HUES6 (cell line): ENCODE data around the gene BBC3.
"Not testable (repeated sequence)": the region's sequence is repeated elsewhere in the genome, so short reads cannot be mapped to it uniquely, and the experiment has no call there.

ENCODE experiments used
- H3K27ac ChIP-seq: 2 replicates; pipeline ENCODE4 v1.7.0; 2013; ENCODE audit warnings: low read depth, mild to moderate bottlenecking, low read length, inconsistent platforms
- H3K27me3 ChIP-seq: 2 replicates; pipeline ENCODE4 v1.6.1; 2013; ENCODE audit warnings: low read length; ENCODE audit not compliant: control insufficient read depth, insufficient read depth
- H3K36me3 ChIP-seq: 2 replicates; pipeline ENCODE4 v1.6.1; 2013; ENCODE audit warnings: low read length; ENCODE audit not compliant: control insufficient read depth, insufficient read depth
- H3K4me1 ChIP-seq: 2 replicates; pipeline ENCODE4 v1.6.1; 2013; ENCODE audit warnings: low read length; ENCODE audit not compliant: control insufficient read depth, insufficient read depth
- H3K4me3 ChIP-seq: 2 replicates; pipeline ENCODE4 v1.5.1; 2013; ENCODE audit warnings: low read depth, low read length
- H3K9ac ChIP-seq: one replicate; pipeline ENCODE4 v1.6.1; 2013; ENCODE audit warnings: mild to moderate bottlenecking, low read length
- H3K9me3 ChIP-seq: 2 replicates; pipeline ENCODE4 v1.6.1; 2013; ENCODE audit warnings: low read depth, low read length; ENCODE audit not compliant: control insufficient read depth, insufficient read depth

The BBC3 gene

GRCh38 chr19:47230921-47231214, at the start of gene BBC3:
TSS of gene BBC3 (minus strand) at chr19:47231199. CDS start at chr19:47228431, 2,768 bp downstream.
- H3K9ac ChIP-seq: peak within 1 kb of the TSS; percentile 93
- peak within 1 kb of the TSS; percentile 86 for H3K4me3 ChIP-seq
- peaks cover 34% of the 10 kb centered on the region for H3K4me1 ChIP-seq
- H3K27ac ChIP-seq: peak within 1 kb of the TSS; percentile 68
- H3K36me3 ChIP-seq: no peaks in the 10 kb centered on the region
- no peaks in the 10 kb centered on the region for H3K9me3 ChIP-seq
- H3K27me3 ChIP-seq: no peaks in the 10 kb centered on the region; the same call in 1 of the 2 replicates

GRCh38 chr19:47280183-47280797, 49.3 kb upstream of the BBC3 start:
- Histone ChIP-seq H3K4me1 (peaks cover 4% of the 10 kb centered on the region), H3K9ac (no peak overlapping the region), H3K9me3 (no peaks in the 10 kb centered on the region), H3K27ac (no peak overlapping the region), H3K27me3 (peaks cover 7% of the 10 kb centered on the region), H3K36me3 (no peaks in the 10 kb centered on the region), H3K4me3 (no peak overlapping the region)

GRCh38 chr19:47276513-47276912, 45.5 kb upstream of the BBC3 start:
- H3K9ac ChIP-seq, H3K27ac ChIP-seq: not testable (repeated sequence)

GRCh38 chr19:47275791-47276461, 44.9 kb upstream of the BBC3 start:
- no peak overlapping the region for H3K9ac ChIP-seq
- no peak overlapping the region for H3K27ac ChIP-seq
- peaks cover 11% of the 10 kb centered on the region for H3K27me3 ChIP-seq
- H3K4me1 ChIP-seq: peaks cover 16% of the 10 kb centered on the region
- H3K9me3 ChIP-seq: no peaks in the 10 kb centered on the region
- H3K4me3 ChIP-seq: peak overlapping the region; percentile 82; the same call in 1 of the 2 replicates
- H3K36me3 ChIP-seq: peaks cover 5% of the 10 kb centered on the region

More at GRCh38 chr19:47276513-47276912, 45.5 kb upstream of the BBC3 start:
- not testable (repeated sequence) for H3K4me3 ChIP-seq, H3K36me3 ChIP-seq, H3K9me3 ChIP-seq
- H3K27me3 ChIP-seq: peaks cover 11% of the 10 kb centered on the region
- H3K4me1 ChIP-seq: peaks cover 16% of the 10 kb centered on the region

GRCh38 chr19:47274891-47275761, 44.1 kb upstream of the BBC3 start:
- Histone ChIP-seq H3K27ac (no peak overlapping the region), H3K9me3 (no peaks in the 10 kb centered on the region), H3K9ac (peak overlapping the region; percentile 49), H3K36me3 (peaks cover 13% of the 10 kb centered on the region), H3K4me3 (peak overlapping the region; percentile 82), H3K4me1 (peaks cover 16% of the 10 kb centered on the region), H3K27me3 (peaks cover 11% of the 10 kb centered on the region)

- no peaks in the 10 kb centered on the region for H3K9me3 ChIP-seq
- H3K4me3 ChIP-seq: peak within 1 kb of the TSS; percentile 90
- peaks cover 16% of the 10 kb centered on the region for H3K4me1 ChIP-seq
- peak within 1 kb of the TSS; percentile 93; the same call in 1 of the 2 replicates for H3K27ac ChIP-seq
- H3K27me3 ChIP-seq: peaks cover 11% of the 10 kb centered on the region
- peaks cover 20% of the 10 kb centered on the region for H3K36me3 ChIP-seq
- peak within 1 kb of the TSS; percentile 91 for H3K9ac ChIP-seq
Measured at GRCh38 chr19:47274071-47274890, 43.3 kb upstream of the BBC3 start, which contains the start of gene INAFM1. TSS of gene INAFM1 (plus strand) at chr19:47274885. CDS start at chr19:47274920, 35 bp downstream.

- Histone ChIP-seq H3K9ac (peak overlapping the region; percentile 91), H3K36me3 (peaks cover 23% of the 10 kb centered on the region), H3K4me3 (peak overlapping the region; percentile 90), H3K27ac (peak overlapping the region; percentile 93; the same call in 1 of the 2 replicates), H3K27me3 (peaks cover 11% of the 10 kb centered on the region), H3K9me3 (no peaks in the 10 kb centered on the region), H3K4me1 (peaks cover 16% of the 10 kb centered on the region)
Measured at GRCh38 chr19:47273313-47274070, 42.5 kb upstream of the BBC3 start.

- H3K27ac ChIP-seq: peak overlapping the region; percentile 93; the same call in 1 of the 2 replicates
- H3K9me3 ChIP-seq: no peaks in the 10 kb centered on the region
- peak overlapping the region; percentile 90 for H3K4me3 ChIP-seq
- H3K27me3 ChIP-seq: peaks cover 11% of the 10 kb centered on the region
- peaks cover 29% of the 10 kb centered on the region for H3K36me3 ChIP-seq
- H3K4me1 ChIP-seq: peaks cover 16% of the 10 kb centered on the region
- peak overlapping the region; percentile 91 for H3K9ac ChIP-seq
Measured at GRCh38 chr19:47272448-47273312, 41.7 kb upstream of the BBC3 start.

- no peak overlapping the region for H3K9ac ChIP-seq
- H3K27ac ChIP-seq: no peak overlapping the region
- H3K4me3 ChIP-seq: peak overlapping the region; percentile 90; the same call in 1 of the 2 replicates
- H3K36me3 ChIP-seq: peaks cover 36% of the 10 kb centered on the region
- H3K9me3 ChIP-seq: no peaks in the 10 kb centered on the region
- H3K27me3 ChIP-seq: peaks cover 11% of the 10 kb centered on the region
- H3K4me1 ChIP-seq: peaks cover 16% of the 10 kb centered on the region
Measured at GRCh38 chr19:47271949-47272348, 41.0 kb upstream of the BBC3 start.
